Measurements from ENCODE around the gene MRPL43.
A peak's percentile ranks its signal among the peaks of the same experiment; 100 is the strongest.
"Not testable (repeated sequence)": the region's sequence is repeated elsewhere in the genome, so short reads cannot be mapped to it uniquely, and the experiment has no call there.

MRPL43 gene

GRCh38 chr10:100978901-100979195, 8.4 kb downstream of the MRPL43 start:
- Histone ChIP-seq H3K36me3 (ENCODE audit: control insufficient read depth, insufficient read depth, low read length, severe bottlenecking) (peaks cover 7% of the 10 kb centered on the region), H3K27me3 (replicated peaks; ENCODE audit: control insufficient read depth, insufficient read depth, low read length) (no peaks in the 10 kb centered on the region), H3K4me3 (ENCODE audit: low read length) (no peak overlapping the region), H3K9me3 (ENCODE audit: control insufficient read depth, low read length) (no peaks in the 10 kb centered on the region), H3K9ac (ENCODE audit: low read length) (no peak overlapping the region), H3K4me1 (ENCODE audit: control insufficient read depth, insufficient read depth, low read length) (no peaks in the 10 kb centered on the region)
- DNase-seq (ENCODE audit: low read depth) = no peak

- no peak overlapping the region for H3K9ac ChIP-seq (ENCODE audit: low read length)
- H3K9me3 ChIP-seq (ENCODE audit: control insufficient read depth, low read length) = no peaks in the 10 kb centered on the region
- no peaks in the 10 kb centered on the region for H3K4me1 ChIP-seq (ENCODE audit: control insufficient read depth, insufficient read depth, low read length)
- no peak for DNase-seq (ENCODE audit: low read depth)
- no peak overlapping the region for H3K4me3 ChIP-seq (ENCODE audit: low read length)
- no peaks in the 10 kb centered on the region for H3K27me3 ChIP-seq (replicated peaks; ENCODE audit: control insufficient read depth, insufficient read depth, low read length)
- H3K36me3 ChIP-seq (ENCODE audit: control insufficient read depth, insufficient read depth, low read length, severe bottlenecking) = peaks cover 7% of the 10 kb centered on the region
Measured at GRCh38 chr10:100978121-100978900, 9.0 kb downstream of the MRPL43 start.

GRCh38 chr10:100977436-100977835, 9.9 kb downstream of the MRPL43 start:
- H3K27me3 ChIP-seq (replicated peaks; ENCODE audit: control insufficient read depth, insufficient read depth, low read length) = no peaks in the 10 kb centered on the region
- DNase-seq (ENCODE audit: low read depth) = no peak
- no peak overlapping the region for H3K4me3 ChIP-seq (ENCODE audit: low read length)
- no peak overlapping the region for H3K9ac ChIP-seq (ENCODE audit: low read length)
- H3K9me3 ChIP-seq (ENCODE audit: control insufficient read depth, low read length) = no peaks in the 10 kb centered on the region
- H3K4me1 ChIP-seq (ENCODE audit: control insufficient read depth, insufficient read depth, low read length) = no peaks in the 10 kb centered on the region
- H3K36me3 ChIP-seq (ENCODE audit: control insufficient read depth, insufficient read depth, low read length, severe bottlenecking) = peaks cover 7% of the 10 kb centered on the region

GRCh38 chr10:100976906-100977305, 10.4 kb downstream of the MRPL43 start:
- Histone ChIP-seq H3K9ac (ENCODE audit: low read length) (no peak overlapping the region), H3K9me3 (ENCODE audit: control insufficient read depth, low read length) (no peaks in the 10 kb centered on the region), H3K36me3 (ENCODE audit: control insufficient read depth, insufficient read depth, low read length, severe bottlenecking) (peaks cover 7% of the 10 kb centered on the region), H3K27me3 (replicated peaks; ENCODE audit: control insufficient read depth, insufficient read depth, low read length) (no peaks in the 10 kb centered on the region), H3K4me1 (ENCODE audit: control insufficient read depth, insufficient read depth, low read length) (no peaks in the 10 kb centered on the region), H3K4me3 (ENCODE audit: low read length) (no peak overlapping the region)
- no peak for DNase-seq (ENCODE audit: low read depth)

GRCh38 chr10:100975397-100975796, 11.9 kb downstream of the MRPL43 start:
- not testable (repeated sequence) for H3K36me3 ChIP-seq (ENCODE audit: control insufficient read depth, insufficient read depth, low read length, severe bottlenecking); H3K4me3 ChIP-seq (ENCODE audit: low read length); DNase-seq (ENCODE audit: low read depth); H3K9ac ChIP-seq (ENCODE audit: low read length); H3K9me3 ChIP-seq (ENCODE audit: control insufficient read depth, low read length); H3K27me3 ChIP-seq (replicated peaks; ENCODE audit: control insufficient read depth, insufficient read depth, low read length); H3K4me1 ChIP-seq (ENCODE audit: control insufficient read depth, insufficient read depth, low read length)

GRCh38 chr10:100972904-100973535, 14.3 kb downstream of the MRPL43 start:
- Histone ChIP-seq H3K9me3 (ENCODE audit: control insufficient read depth, low read length) (no peaks in the 10 kb centered on the region), H3K9ac (ENCODE audit: low read length) (no peak overlapping the region), H3K36me3 (ENCODE audit: control insufficient read depth, insufficient read depth, low read length, severe bottlenecking) (no peaks in the 10 kb centered on the region), H3K4me3 (ENCODE audit: low read length) (no peak overlapping the region), H3K27me3 (replicated peaks; ENCODE audit: control insufficient read depth, insufficient read depth, low read length) (peaks cover 5% of the 10 kb centered on the region), H3K4me1 (ENCODE audit: control insufficient read depth, insufficient read depth, low read length) (peaks cover 6% of the 10 kb centered on the region)
- no peak for DNase-seq (ENCODE audit: low read depth)

GRCh38 chr10:100972115-100972903, 15.0 kb downstream of the MRPL43 start:
- no peak for DNase-seq (ENCODE audit: low read depth)
- Histone ChIP-seq H3K9ac (ENCODE audit: low read length) (no peak overlapping the region), H3K4me1 (ENCODE audit: control insufficient read depth, insufficient read depth, low read length) (peaks cover 6% of the 10 kb centered on the region), H3K9me3 (ENCODE audit: control insufficient read depth, low read length) (no peaks in the 10 kb centered on the region), H3K27me3 (replicated peaks; ENCODE audit: control insufficient read depth, insufficient read depth, low read length) (peaks cover 5% of the 10 kb centered on the region), H3K4me3 (ENCODE audit: low read length) (no peak overlapping the region), H3K36me3 (ENCODE audit: control insufficient read depth, insufficient read depth, low read length, severe bottlenecking) (no peaks in the 10 kb centered on the region)

GRCh38 chr10:100970914-100971811, 16.1 kb downstream of the MRPL43 start:
- H3K9me3 ChIP-seq (ENCODE audit: control insufficient read depth, low read length) = no peaks in the 10 kb centered on the region
- H3K4me1 ChIP-seq (ENCODE audit: control insufficient read depth, insufficient read depth, low read length) = peaks cover 6% of the 10 kb centered on the region
- H3K27me3 ChIP-seq (replicated peaks; ENCODE audit: control insufficient read depth, insufficient read depth, low read length) = peaks cover 5% of the 10 kb centered on the region
- no peak overlapping the region for H3K4me3 ChIP-seq (ENCODE audit: low read length)
- H3K36me3 ChIP-seq (ENCODE audit: control insufficient read depth, insufficient read depth, low read length, severe bottlenecking) = peaks cover 4% of the 10 kb centered on the region
- no peak for DNase-seq (ENCODE audit: low read depth)
- no peak overlapping the region for H3K9ac ChIP-seq (ENCODE audit: low read length)

- H3K4me3 ChIP-seq (ENCODE audit: low read length) = peak overlapping the region; percentile 65
- H3K9me3 ChIP-seq (ENCODE audit: control insufficient read depth, low read length) = no peaks in the 10 kb centered on the region
- no peak overlapping the region for H3K9ac ChIP-seq (ENCODE audit: low read length)
- H3K4me1 ChIP-seq (ENCODE audit: control insufficient read depth, insufficient read depth, low read length) = peaks cover 6% of the 10 kb centered on the region
- peak; percentile 15 for DNase-seq (ENCODE audit: low read depth)
- H3K36me3 ChIP-seq (ENCODE audit: control insufficient read depth, insufficient read depth, low read length, severe bottlenecking) = peaks cover 12% of the 10 kb centered on the region
- H3K27me3 ChIP-seq (replicated peaks; ENCODE audit: control insufficient read depth, insufficient read depth, low read length) = peaks cover 5% of the 10 kb centered on the region
Measured at GRCh38 chr10:100970076-100970913, 17.0 kb downstream of the MRPL43 start.

Measured in adipocyte (in vitro differentiated cells).